Activated CD8-positive, alpha-beta T cell treated with anti-CD3 and anti-CD28 coated beads for 36 hours (primary cell): ENCODE data around the gene TAF9B. TPM values are rescaled to one million over a fixed set of nuclear protein-coding genes. Genes with fewer than 3 reads are reported as not detected.
"Not testable (repeated sequence)": the region's sequence is repeated elsewhere in the genome, so short reads cannot be mapped to it uniquely, and the experiment has no call there.

ENCODE experiments used
- ATAC-seq: fragments of 200-7000 bp; cut with Tn5 transposase; one replicate; pipeline ENCODE4 v1.10.0; 2021; ENCODE audit warnings: mild to moderate bottlenecking, moderate library complexity
- CTCF ChIA-PET: fragments of 350-600 bp; sonication (Branson Sonifier 250); formaldehyde crosslinking; loops from one replicate; lab custom pipeline; 2021; ENCODE audit warnings: antibody characterized with exemption; lab: Charles Lee
- POLR2A ChIA-PET: fragments of 350-600 bp; sonication (Branson Sonifier 250); formaldehyde crosslinking; loops from one replicate; lab custom pipeline; 2021; ENCODE audit warnings: antibody characterized with exemption; lab: Charles Lee
- DNase-seq: peaks from one replicate; pipeline ENCODE4 v3.0.0-alpha.2; 2020
- H3K27ac Mint-ChIP-seq: one replicate; pipeline ENCODE4 v1.8.0; 2021; ENCODE audit warnings: mild to moderate bottlenecking, mixed read lengths
- H3K27me3 Mint-ChIP-seq: one replicate; pipeline ENCODE4 v1.8.0; 2021; ENCODE audit warnings: mixed read lengths
- H3K36me3 Mint-ChIP-seq: one replicate; pipeline ENCODE4 v1.8.0; 2021; ENCODE audit warnings: low read depth, mixed read lengths
- H3K4me1 Mint-ChIP-seq: one replicate; pipeline ENCODE4 v1.8.0; 2021; ENCODE audit warnings: low read depth, mixed read lengths
- H3K4me3 Mint-ChIP-seq: one replicate; pipeline ENCODE4 v1.8.0; 2021; ENCODE audit warnings: mild to moderate bottlenecking, moderate library complexity, mixed read lengths
- H3K9me3 Mint-ChIP-seq: one replicate; pipeline ENCODE4 v1.8.0; 2021; ENCODE audit warnings: mixed read lengths
- intact Hi-C: fragments of 100-400 bp; cut with micrococcal nuclease; formaldehyde crosslinking; loops from one replicate; pipeline ENCODE4 v1.10.0; 2022
- total RNA-seq, 2 experiments: library from RNA; stranded (reverse); gene quantifications; one replicate each; pipeline ENCODE4 v1.2.3, GENCODE V29; 2021
- TF ChIP-seq, protein P1 (sequence below): fragments of 200-600 bp; IDR thresholded peaks from one replicate; pipeline ENCODE4 v1.8.0; 2022; ENCODE audit warnings: antibody characterized with exemption, mild to moderate bottlenecking

TAF9B gene
- total RNA-seq, 2 experiments from 2014 or later: 11.3 to 13.4 TPM

DNA sequence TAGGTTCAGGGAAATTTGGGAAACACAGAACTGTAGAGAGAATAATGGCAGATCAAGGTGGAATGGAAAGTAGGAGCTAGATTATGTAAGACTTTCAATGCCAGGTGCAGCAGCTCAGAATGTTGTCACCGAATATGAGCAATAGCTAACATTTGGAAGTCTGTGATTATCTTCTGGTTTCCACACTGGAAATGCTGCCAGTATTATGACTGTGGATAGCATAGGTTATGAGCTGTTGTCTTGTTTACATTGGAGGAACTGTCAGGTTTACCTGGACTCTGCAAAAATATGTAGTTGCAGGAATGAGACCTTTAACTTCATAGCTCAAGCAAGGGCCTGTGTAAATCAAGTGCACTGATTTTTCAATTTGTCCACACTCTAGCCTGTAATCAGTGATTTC, 26.0 kb upstream of the TAF9B start:
- CTCF ChIA-PET: no interaction called here
- Mint-ChIP-seq H3K4me3 (no peak overlapping the region), H3K4me1 (peaks cover 9% of the 10 kb centered on the region), H3K27ac (no peak overlapping the region), H3K9me3 (no peaks in the 10 kb centered on the region), H3K36me3 (no peaks in the 10 kb centered on the region), H3K27me3 (no peaks in the 10 kb centered on the region)
- intact Hi-C loops: no loop called here
- ATAC-seq: no peak
- POLR2A ChIA-PET: interaction anchor here (1.2 kb wide), 1 partner anchor 25 kb away, joined by 5 read pairs; the partner anchor contains the start of gene TAF9B
- no peak for DNase-seq
- TF ChIP-seq, protein P1, sequence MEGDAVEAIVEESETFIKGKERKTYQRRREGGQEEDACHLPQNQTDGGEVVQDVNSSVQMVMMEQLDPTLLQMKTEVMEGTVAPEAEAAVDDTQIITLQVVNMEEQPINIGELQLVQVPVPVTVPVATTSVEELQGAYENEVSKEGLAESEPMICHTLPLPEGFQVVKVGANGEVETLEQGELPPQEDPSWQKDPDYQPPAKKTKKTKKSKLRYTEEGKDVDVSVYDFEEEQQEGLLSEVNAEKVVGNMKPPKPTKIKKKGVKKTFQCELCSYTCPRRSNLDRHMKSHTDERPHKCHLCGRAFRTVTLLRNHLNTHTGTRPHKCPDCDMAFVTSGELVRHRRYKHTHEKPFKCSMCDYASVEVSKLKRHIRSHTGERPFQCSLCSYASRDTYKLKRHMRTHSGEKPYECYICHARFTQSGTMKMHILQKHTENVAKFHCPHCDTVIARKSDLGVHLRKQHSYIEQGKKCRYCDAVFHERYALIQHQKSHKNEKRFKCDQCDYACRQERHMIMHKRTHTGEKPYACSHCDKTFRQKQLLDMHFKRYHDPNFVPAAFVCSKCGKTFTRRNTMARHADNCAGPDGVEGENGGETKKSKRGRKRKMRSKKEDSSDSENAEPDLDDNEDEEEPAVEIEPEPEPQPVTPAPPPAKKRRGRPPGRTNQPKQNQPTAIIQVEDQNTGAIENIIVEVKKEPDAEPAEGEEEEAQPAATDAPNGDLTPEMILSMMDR: no peak

DNA sequence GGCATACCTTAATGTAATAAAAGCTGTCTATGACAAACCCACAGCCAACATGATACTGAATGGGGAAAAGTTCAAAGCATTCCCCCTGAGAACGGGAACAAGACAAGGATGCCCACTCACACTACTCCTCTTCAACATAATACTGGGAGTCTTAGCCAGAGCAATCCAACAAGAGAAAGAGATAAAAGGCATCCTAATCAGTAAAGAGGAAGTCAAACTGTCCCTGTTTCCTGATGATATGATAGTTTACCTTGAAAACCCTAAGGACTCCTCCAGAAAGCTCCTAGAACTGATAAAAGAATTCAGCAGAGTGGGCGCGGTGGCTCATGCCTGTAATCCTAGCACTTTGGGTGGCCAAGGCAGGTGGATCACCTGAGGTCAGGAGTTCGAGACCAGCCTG, 23.7 kb upstream of the TAF9B start:
- H3K27ac Mint-ChIP-seq, H3K9me3 Mint-ChIP-seq, H3K27me3 Mint-ChIP-seq, H3K4me1 Mint-ChIP-seq, H3K4me3 Mint-ChIP-seq, intact Hi-C loops, ATAC-seq, H3K36me3 Mint-ChIP-seq, CTCF ChIA-PET, DNase-seq: not testable (repeated sequence)
- POLR2A ChIA-PET: interaction anchor here (0.7 kb wide), 1 partner anchor 1273 kb away, joined by 3 read pairs; no protein-coding TSS in a partner anchor

DNA sequence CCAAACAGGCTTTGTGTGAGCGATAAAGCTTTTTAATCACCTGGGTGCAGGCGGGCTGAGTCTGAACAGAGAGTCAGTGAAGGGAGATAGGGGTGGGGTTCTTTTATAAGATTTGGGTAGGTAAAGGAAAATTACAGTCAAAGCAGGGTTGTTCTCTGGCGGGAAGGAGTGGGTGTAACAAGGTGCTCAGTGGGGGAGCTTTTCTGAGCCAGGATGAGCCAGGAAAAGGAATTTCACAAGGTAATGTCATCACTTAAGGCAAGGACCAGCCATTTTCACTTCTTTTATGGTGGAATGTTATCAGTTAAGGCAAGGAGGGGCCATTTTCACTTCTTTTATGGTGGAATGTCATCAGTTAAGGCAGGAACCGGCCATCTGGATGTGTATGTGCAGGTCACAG, 21.3 kb upstream of the TAF9B start:
- ATAC-seq, H3K36me3 Mint-ChIP-seq, H3K4me1 Mint-ChIP-seq, H3K27me3 Mint-ChIP-seq, DNase-seq, H3K4me3 Mint-ChIP-seq, H3K9me3 Mint-ChIP-seq, H3K27ac Mint-ChIP-seq, POLR2A ChIA-PET, intact Hi-C loops, CTCF ChIA-PET: not testable (repeated sequence)

DNA sequence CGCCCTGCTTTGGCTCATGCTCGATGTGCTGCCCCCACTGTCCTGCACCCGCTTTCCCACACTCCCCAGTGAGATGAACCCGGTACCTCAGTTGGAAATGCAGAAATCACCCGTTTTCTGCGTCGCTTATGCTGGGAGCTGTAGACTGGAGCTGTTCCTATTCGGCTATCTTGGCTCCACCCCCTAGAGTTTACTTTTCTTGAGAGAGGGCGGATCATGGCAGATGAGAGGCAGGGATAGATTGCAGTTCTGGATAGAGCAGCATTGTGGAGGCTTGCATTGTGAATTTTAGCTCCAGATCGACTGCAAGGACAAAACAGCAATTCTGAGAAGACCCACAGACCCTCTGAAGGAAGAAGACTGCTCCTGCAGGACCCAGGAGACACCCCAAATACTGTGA, 18.4 kb upstream of the TAF9B start:
- H3K9me3 Mint-ChIP-seq, intact Hi-C loops, H3K4me3 Mint-ChIP-seq, DNase-seq, H3K27me3 Mint-ChIP-seq, H3K27ac Mint-ChIP-seq, CTCF ChIA-PET, H3K36me3 Mint-ChIP-seq, ATAC-seq, H3K4me1 Mint-ChIP-seq, POLR2A ChIA-PET: not testable (repeated sequence)

DNA sequence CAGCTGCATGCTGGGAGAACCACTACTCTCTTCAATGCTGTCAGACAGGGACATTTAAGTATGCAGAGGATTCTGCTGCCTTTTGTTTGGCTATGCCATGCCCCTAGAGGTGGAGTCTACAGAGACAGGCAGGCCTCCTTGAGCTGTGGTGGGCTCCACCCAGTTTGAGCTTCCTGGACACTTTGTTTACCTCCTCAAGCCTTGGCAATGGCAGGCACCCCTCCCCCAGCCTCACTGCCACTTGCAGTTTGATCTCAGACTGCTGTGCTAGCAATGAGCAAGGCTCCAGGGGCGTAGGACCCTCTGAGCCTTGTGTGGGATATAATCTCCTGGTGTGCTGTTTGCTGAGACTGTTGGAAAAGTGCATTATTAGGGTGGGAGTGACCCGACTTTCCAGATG, 17.9 kb upstream of the TAF9B start:
- POLR2A ChIA-PET, H3K4me3 Mint-ChIP-seq, CTCF ChIA-PET, ATAC-seq, H3K27me3 Mint-ChIP-seq, H3K9me3 Mint-ChIP-seq, DNase-seq, H3K4me1 Mint-ChIP-seq, intact Hi-C loops, H3K27ac Mint-ChIP-seq, H3K36me3 Mint-ChIP-seq: not testable (repeated sequence)

DNA sequence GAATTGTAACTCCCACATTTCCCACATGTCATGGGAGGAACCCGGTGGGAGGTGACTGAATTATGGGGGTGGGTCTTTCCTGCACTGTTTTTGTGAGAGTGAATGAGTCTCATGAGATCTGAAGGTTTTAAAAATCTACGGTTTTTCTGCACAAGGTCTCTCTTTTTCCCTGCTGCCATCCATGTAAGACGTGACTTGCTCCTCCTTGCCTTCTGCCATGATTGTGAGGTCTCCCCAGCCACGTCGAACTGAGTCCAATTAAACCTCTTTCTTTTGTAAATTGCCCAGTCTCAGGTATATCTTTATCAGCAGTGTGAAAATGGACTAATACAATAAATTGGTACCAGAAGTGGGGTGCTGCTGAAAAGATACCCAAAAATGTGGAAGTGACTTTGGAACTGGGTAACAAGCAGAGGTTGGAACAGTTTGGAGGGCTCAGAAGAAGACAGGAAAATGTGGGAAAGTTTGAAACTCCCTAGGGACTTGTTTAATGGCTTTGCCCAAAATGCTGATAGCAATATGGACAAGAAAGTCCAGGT, 7.6 kb upstream of the TAF9B start:
- H3K27ac Mint-ChIP-seq, H3K4me3 Mint-ChIP-seq, H3K36me3 Mint-ChIP-seq, H3K9me3 Mint-ChIP-seq, DNase-seq, H3K4me1 Mint-ChIP-seq, H3K27me3 Mint-ChIP-seq, ATAC-seq, POLR2A ChIA-PET, CTCF ChIA-PET, intact Hi-C loops: not testable (repeated sequence)

DNA sequence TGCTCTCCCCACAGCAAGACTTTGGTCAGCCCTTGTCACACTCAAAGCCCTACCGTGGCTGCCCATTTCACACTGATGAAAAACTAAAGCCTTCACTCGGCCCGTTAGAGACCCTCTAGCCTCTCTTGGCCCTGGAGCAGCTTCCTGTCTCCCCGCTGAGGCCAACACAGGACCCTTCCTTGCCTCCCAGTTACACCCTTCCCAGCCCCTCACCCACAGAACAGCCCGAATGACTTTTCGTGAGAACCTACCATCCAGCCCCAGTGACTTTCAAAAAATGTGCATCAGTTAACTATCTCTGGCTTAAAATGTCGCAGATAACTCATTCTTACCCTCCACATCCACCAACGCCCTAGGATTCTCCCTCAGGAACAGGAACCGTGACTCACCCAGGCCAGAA, 756 bp upstream of the TAF9B start:
- ChIA-PET CTCF (interaction anchor here (0.8 kb wide), 1 partner anchor 32 kb away, joined by 3 read pairs; no protein-coding TSS in a partner anchor), POLR2A (interaction anchor here (0.8 to 1.6 kb wide), 5 partner anchors 10 to 182 kb away, joined by 3 to 8 read pairs (median 4); no protein-coding TSS in a partner anchor)
- no peaks in the 10 kb centered on the region for H3K9me3 Mint-ChIP-seq
- intact Hi-C loops: no loop called here
- ATAC-seq (no peak), DNase-seq (peak; percentile 10)
- no peaks in the 10 kb centered on the region for H3K27me3 Mint-ChIP-seq
- H3K36me3 Mint-ChIP-seq: peaks cover 3% of the 10 kb centered on the region
- peaks cover 10% of the 10 kb centered on the region for H3K4me1 Mint-ChIP-seq
- H3K4me3 Mint-ChIP-seq: peak overlapping the region; percentile 83
- TF ChIP-seq, protein P1: no peak
- peak overlapping the region; percentile 56 for H3K27ac Mint-ChIP-seq
